Mesendoderm (in vitro differentiated cells): ENCODE measurements around the gene EMCN.
"Not testable (repeated sequence)": the region's sequence is repeated elsewhere in the genome, so short reads cannot be mapped to it uniquely, and the experiment has no call there.

Source experiments
- DNase-seq: peaks from one replicate; pipeline ENCODE4 v3.0.0; 2013
- H2AK5ac ChIP-seq: 2 replicates; pipeline ENCODE4 v1.6.1; 2013; ENCODE audit warnings: low read length, inconsistent platforms
- H2BK120ac ChIP-seq: 2 replicates; pipeline ENCODE4 v1.6.1; 2013; ENCODE audit warnings: low read depth, mild to moderate bottlenecking, low read length, moderate library complexity, mixed read lengths
- H2BK15ac ChIP-seq: replicated peaks from 2 replicates; pipeline ENCODE4 v1.6.1; 2013; ENCODE audit warnings: low read depth, mild to moderate bottlenecking, moderate library complexity
- H2BK5ac ChIP-seq: 2 replicates; pipeline ENCODE4 v1.6.1; 2013; ENCODE audit warnings: low read length, inconsistent platforms
- H3K18ac ChIP-seq: 2 replicates; pipeline ENCODE4 v1.6.1; 2013; ENCODE audit warnings: mild to moderate bottlenecking, low read length, mixed read lengths
- H3K23ac ChIP-seq: one replicate; pipeline ENCODE4 v1.6.1; 2013; ENCODE audit warnings: low read length
- H3K27ac ChIP-seq: 2 replicates; pipeline ENCODE4 v1.5.1; 2013; ENCODE audit warnings: low read depth, mild to moderate bottlenecking, inconsistent platforms, low read length, moderate library complexity
- H3K27me3 ChIP-seq: 2 replicates; pipeline ENCODE4 v1.6.1; 2013; ENCODE audit warnings: low read length, control low read depth, mild to moderate bottlenecking, inconsistent platforms; ENCODE audit not compliant: insufficient read depth, poor library complexity
- H3K36me3 ChIP-seq: 2 replicates; pipeline ENCODE4 v1.6.1; 2013; ENCODE audit warnings: low read length, inconsistent platforms; ENCODE audit not compliant: control insufficient read depth, insufficient read depth
- H3K4ac ChIP-seq: one replicate; pipeline ENCODE4 v1.6.1; 2013; ENCODE audit warnings: low read depth, mild to moderate bottlenecking, low read length, moderate library complexity
- H3K4me1 ChIP-seq: 2 replicates; pipeline ENCODE4 v1.6.1; 2013; ENCODE audit warnings: low read depth, low read length, inconsistent platforms; ENCODE audit not compliant: control insufficient read depth
- H3K4me2 ChIP-seq: 2 replicates; pipeline ENCODE4 v1.6.1; 2013; ENCODE audit warnings: low read length
- H3K4me3 ChIP-seq: 2 replicates; pipeline ENCODE4 v1.5.1; 2013; ENCODE audit warnings: mild to moderate bottlenecking, low read length
- H3K56ac ChIP-seq: one replicate; pipeline ENCODE4 v1.6.1; 2013; ENCODE audit warnings: low read length
- H3K79me1 ChIP-seq: 2 replicates; pipeline ENCODE4 v1.6.1; 2013; ENCODE audit warnings: low read length, inconsistent platforms
- H3K79me2 ChIP-seq: 2 replicates; pipeline ENCODE4 v1.6.1; 2013; ENCODE audit warnings: mild to moderate bottlenecking, low read length; ENCODE audit not compliant: control insufficient read depth, insufficient read depth
- H3K9ac ChIP-seq: 2 replicates; pipeline ENCODE4 v1.6.1; 2013; ENCODE audit warnings: low read length, inconsistent platforms
- H4K5ac ChIP-seq: one replicate; pipeline ENCODE4 v1.6.1; 2013; ENCODE audit warnings: low read length
- H4K8ac ChIP-seq: one replicate; pipeline ENCODE4 v1.6.1; 2013; ENCODE audit warnings: low read depth, mild to moderate bottlenecking, control low read depth, low read length, moderate library complexity
- WGBS: extraction: QIAGEN DNeasy Blood & Tissue Kit; methylation state at CpG from one replicate; pipeline ENCODE4 v1.1.7; 2013; ENCODE audit warnings: low lambda C conversion rate, missing lambda C conversion rate; ENCODE audit not compliant: insufficient coverage; ENCODE audit errors: extremely low coverage; 5-methylcytosine and 5-hydroxymethylcytosine counted together

The EMCN gene

GRCh38 chr4:100547541-100548199, 29.8 kb upstream of the EMCN start:
- Histone ChIP-seq H4K5ac (no peak overlapping the region), H3K23ac (no peak overlapping the region), H2BK120ac (no peak overlapping the region), H4K8ac (no peak overlapping the region), H2BK15ac (no peak overlapping the region), H3K4me3 (no peak overlapping the region), H3K18ac (no peak overlapping the region), H3K56ac (no peak overlapping the region), H3K4me2 (no peak overlapping the region), H3K4me1 (no peaks in the 10 kb centered on the region), H3K79me1 (no peaks in the 10 kb centered on the region), H2AK5ac (no peak overlapping the region), H2BK5ac (no peak overlapping the region), H3K27ac (no peak overlapping the region), H3K79me2 (no peaks in the 10 kb centered on the region), H3K27me3 (no peaks in the 10 kb centered on the region), H3K9ac (no peak overlapping the region), H3K4ac (no peak overlapping the region), H3K36me3 (no peaks in the 10 kb centered on the region)
- DNase-seq: peak; percentile 79
- WGBS: no CpG with 5 or more reads among the region's 6 CpGs

GRCh38 chr4:100545427-100545826, 27.6 kb upstream of the EMCN start:
- Histone ChIP-seq H4K5ac (no peak overlapping the region), H3K27ac (no peak overlapping the region), H3K79me1 (no peaks in the 10 kb centered on the region), H3K56ac (no peak overlapping the region), H2BK15ac (no peak overlapping the region), H3K4me2 (no peak overlapping the region), H3K18ac (no peak overlapping the region), H2BK5ac (no peak overlapping the region), H3K23ac (no peak overlapping the region), H3K4me1 (no peaks in the 10 kb centered on the region), H3K4me3 (no peak overlapping the region), H3K9ac (no peak overlapping the region), H3K4ac (no peak overlapping the region), H4K8ac (no peak overlapping the region), H3K27me3 (no peaks in the 10 kb centered on the region), H3K36me3 (no peaks in the 10 kb centered on the region), H2BK120ac (no peak overlapping the region), H3K79me2 (no peaks in the 10 kb centered on the region), H2AK5ac (no peak overlapping the region)
- DNase-seq: no peak
- WGBS: no CpG with 5 or more reads among the region's 5 CpGs

GRCh38 chr4:100540131-100540530, 22.3 kb upstream of the EMCN start:
- no peak overlapping the region for H2BK15ac ChIP-seq
- H3K4me1 ChIP-seq: no peaks in the 10 kb centered on the region
- no peak overlapping the region for H3K18ac ChIP-seq
- H3K9ac ChIP-seq: no peak overlapping the region
- H3K27ac ChIP-seq: no peak overlapping the region
- H3K4me2 ChIP-seq: no peak overlapping the region
- no peaks in the 10 kb centered on the region for H3K79me2 ChIP-seq
- no peak overlapping the region for H3K4ac ChIP-seq
- H3K56ac ChIP-seq: no peak overlapping the region
- no peak overlapping the region for H4K8ac ChIP-seq
- H3K27me3 ChIP-seq: no peaks in the 10 kb centered on the region
- no peak overlapping the region for H2BK120ac ChIP-seq
- H3K23ac ChIP-seq: no peak overlapping the region
- no peak for DNase-seq
- no peaks in the 10 kb centered on the region for H3K36me3 ChIP-seq
- H3K79me1 ChIP-seq: no peaks in the 10 kb centered on the region
- H3K4me3 ChIP-seq: no peak overlapping the region
- H2AK5ac ChIP-seq: no peak overlapping the region
- H4K5ac ChIP-seq: no peak overlapping the region
- H2BK5ac ChIP-seq: no peak overlapping the region

- no peak overlapping the region for H2BK5ac ChIP-seq
- no peak overlapping the region for H3K9ac ChIP-seq
- H3K4me2 ChIP-seq: no peak overlapping the region
- WGBS: no CpG with 5 or more reads among the region's 4 CpGs
- no peak overlapping the region for H3K4me3 ChIP-seq
- H3K36me3 ChIP-seq: no peaks in the 10 kb centered on the region
- no peak overlapping the region for H4K8ac ChIP-seq
- H3K23ac ChIP-seq: no peak overlapping the region
- H3K56ac ChIP-seq: no peak overlapping the region
- no peak for DNase-seq
- H3K79me1 ChIP-seq: no peaks in the 10 kb centered on the region
- no peak overlapping the region for H3K27ac ChIP-seq
- no peak overlapping the region for H3K4ac ChIP-seq
- H3K27me3 ChIP-seq: no peaks in the 10 kb centered on the region
- H3K4me1 ChIP-seq: no peaks in the 10 kb centered on the region
- H2AK5ac ChIP-seq: no peak overlapping the region
- H2BK15ac ChIP-seq: no peak overlapping the region
- no peak overlapping the region for H2BK120ac ChIP-seq
- no peaks in the 10 kb centered on the region for H3K79me2 ChIP-seq
- H4K5ac ChIP-seq: no peak overlapping the region
- H3K18ac ChIP-seq: no peak overlapping the region
Observed at GRCh38 chr4:100539706-100540105, 21.9 kb upstream of the EMCN start.

GRCh38 chr4:100533741-100534140, 15.9 kb upstream of the EMCN start:
- no peak overlapping the region for H3K9ac ChIP-seq
- H3K36me3 ChIP-seq: no peaks in the 10 kb centered on the region
- H3K4ac ChIP-seq: no peak overlapping the region
- no peak overlapping the region for H2BK15ac ChIP-seq
- no peak overlapping the region for H3K4me3 ChIP-seq
- H3K79me1 ChIP-seq: no peaks in the 10 kb centered on the region
- no peaks in the 10 kb centered on the region for H3K4me1 ChIP-seq
- H2AK5ac ChIP-seq: no peak overlapping the region
- no peak overlapping the region for H2BK5ac ChIP-seq
- no peak overlapping the region for H3K56ac ChIP-seq
- no peak overlapping the region for H3K18ac ChIP-seq
- no peak overlapping the region for H4K8ac ChIP-seq
- no peak overlapping the region for H2BK120ac ChIP-seq
- WGBS: no CpG with 5 or more reads among the region's 1 CpG
- H3K23ac ChIP-seq: no peak overlapping the region
- no peaks in the 10 kb centered on the region for H3K27me3 ChIP-seq
- no peaks in the 10 kb centered on the region for H3K79me2 ChIP-seq
- no peak overlapping the region for H3K27ac ChIP-seq
- DNase-seq: no peak
- H3K4me2 ChIP-seq: no peak overlapping the region
- H4K5ac ChIP-seq: no peak overlapping the region

- not testable (repeated sequence) for H2BK15ac ChIP-seq, H3K18ac ChIP-seq, H3K4me3 ChIP-seq, H3K27me3 ChIP-seq, H2BK5ac ChIP-seq, H2AK5ac ChIP-seq, H4K8ac ChIP-seq, H3K79me2 ChIP-seq, H3K27ac ChIP-seq, H3K79me1 ChIP-seq, H2BK120ac ChIP-seq, H3K56ac ChIP-seq, H4K5ac ChIP-seq, H3K4me2 ChIP-seq, H3K36me3 ChIP-seq, H3K4me1 ChIP-seq, H3K4ac ChIP-seq, DNase-seq, H3K23ac ChIP-seq, H3K9ac ChIP-seq
- WGBS: no CpG with 5 or more reads among the region's 4 CpGs
Observed at GRCh38 chr4:100530161-100530560, 12.3 kb upstream of the EMCN start.
